H9 (cell line): Measurements from ENCODE around the gene MAPKAPK3. TPM values are rescaled to one million over a fixed set of nuclear protein-coding genes. Genes with fewer than 3 reads are reported as not detected.

Source experiments
- DNase-seq: peaks from one replicate; pipeline ENCODE4 v3.0.0-alpha.2; 2017
- H2AFZ ChIP-seq: one replicate; pipeline ENCODE4 v1.6.1; 2013; ENCODE audit warnings: mild to moderate bottlenecking, low read length, control low read depth, moderate library complexity
- H2AK5ac ChIP-seq: 2 replicates; pipeline ENCODE4 v1.6.1; 2013; ENCODE audit warnings: low read length, control low read depth, mixed read lengths; ENCODE audit not compliant: insufficient read length
- H2BK120ac ChIP-seq: one replicate; pipeline ENCODE4 v1.6.1; 2013; ENCODE audit warnings: low read depth, mild to moderate bottlenecking, low read length, control low read depth, inconsistent platforms; ENCODE audit not compliant: poor library complexity, severe bottlenecking
- H2BK12ac ChIP-seq: 2 replicates; pipeline ENCODE4 v1.6.1; 2013; ENCODE audit warnings: low read length, control low read depth, mixed read lengths, low read depth; ENCODE audit not compliant: insufficient read length
- H2BK15ac ChIP-seq: 2 replicates; pipeline ENCODE4 v1.6.1; 2013; ENCODE audit warnings: low read depth, low read length, control low read depth
- H2BK20ac ChIP-seq: one replicate; pipeline ENCODE4 v1.6.1; 2013; ENCODE audit warnings: low read depth, mild to moderate bottlenecking, low read length, control low read depth, inconsistent platforms; ENCODE audit not compliant: poor library complexity, severe bottlenecking
- H2BK5ac ChIP-seq: 2 replicates; pipeline ENCODE4 v1.6.1; 2013; ENCODE audit warnings: low read length, control low read depth, mixed read lengths; ENCODE audit not compliant: insufficient read length
- H3K14ac ChIP-seq: 2 replicates; pipeline ENCODE4 v1.6.1; 2013; ENCODE audit warnings: low read length, control low read depth; ENCODE audit not compliant: insufficient read depth
- H3K18ac ChIP-seq: 2 replicates; pipeline ENCODE4 v1.6.1; 2013; ENCODE audit warnings: low read depth, mild to moderate bottlenecking, mixed read lengths, low read length, control low read depth; ENCODE audit not compliant: insufficient read length
- H3K23ac ChIP-seq: 2 replicates; pipeline ENCODE4 v1.6.1; 2013; ENCODE audit warnings: low read length, control low read depth, mixed read lengths, low read depth; ENCODE audit not compliant: insufficient read length
- H3K23me2 ChIP-seq: 2 replicates; pipeline ENCODE4 v1.6.1; 2013; ENCODE audit warnings: low read depth, mild to moderate bottlenecking, mixed read lengths, low read length, control low read depth; ENCODE audit not compliant: insufficient read length, poor library complexity, severe bottlenecking
- H3K27ac ChIP-seq: 2 replicates; pipeline ENCODE4 v1.5.1; 2013; ENCODE audit warnings: low read length, control low read depth, mixed read lengths, low read depth; ENCODE audit not compliant: insufficient read length
- H3K27me3 ChIP-seq: 2 replicates; pipeline ENCODE4 v1.6.1; 2013; ENCODE audit warnings: low read length, control low read depth, inconsistent platforms; ENCODE audit not compliant: insufficient read depth
- H3K4ac ChIP-seq: 2 replicates; pipeline ENCODE4 v1.6.1; 2013; ENCODE audit warnings: low read depth, mild to moderate bottlenecking, control low read depth, inconsistent platforms, low read length, moderate library complexity
- H3K4me1 ChIP-seq: 2 replicates; pipeline ENCODE4 v1.6.1; 2013; ENCODE audit warnings: low read length, control low read depth, inconsistent platforms; ENCODE audit not compliant: insufficient read depth
- H3K4me2 ChIP-seq: 2 replicates; pipeline ENCODE4 v1.6.1; 2013; ENCODE audit warnings: low read length, control low read depth, mixed read lengths; ENCODE audit not compliant: insufficient read length, insufficient read depth
- H3K56ac ChIP-seq: 2 replicates; pipeline ENCODE4 v1.6.1; 2013; ENCODE audit warnings: low read depth, mild to moderate bottlenecking, mixed read lengths, low read length, control low read depth; ENCODE audit not compliant: insufficient read length
- H3K79me1 ChIP-seq: 2 replicates; pipeline ENCODE4 v1.6.1; 2013; ENCODE audit warnings: low read depth, mild to moderate bottlenecking, moderate library complexity, low read length, control low read depth, inconsistent platforms; ENCODE audit not compliant: insufficient read depth, poor library complexity, severe bottlenecking
- H3K79me2 ChIP-seq: 2 replicates; pipeline ENCODE4 v1.6.1; 2013; ENCODE audit warnings: low read length, control low read depth, inconsistent platforms; ENCODE audit not compliant: insufficient read depth
- H3K9ac ChIP-seq: 2 replicates; pipeline ENCODE4 v1.6.1; 2013; ENCODE audit warnings: low read length, control low read depth, mixed read lengths; ENCODE audit not compliant: insufficient read length; ENCODE audit errors: extremely low read depth
- H3K9me3 ChIP-seq: one replicate; pipeline ENCODE4 v1.6.1; 2013; ENCODE audit warnings: low read depth, low read length, inconsistent platforms; ENCODE audit not compliant: control insufficient read depth
- H3T11ph ChIP-seq: one replicate; pipeline ENCODE4 v1.6.1; 2013; ENCODE audit warnings: mild to moderate bottlenecking, low read length, control low read depth, inconsistent platforms
- H4K20me1 ChIP-seq: one replicate; pipeline ENCODE4 v1.6.1; 2013; ENCODE audit not compliant: control insufficient read depth, insufficient read length, insufficient read depth
- H4K5ac ChIP-seq: 2 replicates; pipeline ENCODE4 v1.6.1; 2013; ENCODE audit warnings: low read depth, mild to moderate bottlenecking, mixed read lengths, low read length, control low read depth; ENCODE audit not compliant: insufficient read length
- H4K8ac ChIP-seq: replicated peaks from 2 replicates; pipeline ENCODE4 v1.6.1; 2013; ENCODE audit warnings: low read length, control low read depth, mixed read lengths, low read depth; ENCODE audit not compliant: insufficient read length
- H4K91ac ChIP-seq: 2 replicates; pipeline ENCODE4 v1.6.1; 2013; ENCODE audit warnings: low read depth, mild to moderate bottlenecking, moderate library complexity, mixed read lengths, low read length, control low read depth; ENCODE audit not compliant: insufficient read length
- H3K27ac Mint-ChIP-seq, 3 experiments: 2 replicates in 2 of 3; 3 replicates in 1 of 3; pipeline ENCODE4 v1.8.0; 2020 to 2021; ENCODE audit warnings: mixed read lengths in 3 of 3, mild to moderate bottlenecking in 1 of 3, moderate library complexity in 1 of 3
- H3K27me3 Mint-ChIP-seq: 2 replicates; pipeline ENCODE4 v1.8.0; 2021; ENCODE audit warnings: low read depth, mild to moderate bottlenecking, moderate library complexity, mixed read lengths
- H3K36me3 Mint-ChIP-seq, 3 experiments: 2 replicates in 2 of 3; 3 replicates in 1 of 3; pipeline ENCODE4 v1.8.0; 2020 to 2021; ENCODE audit warnings: low read depth in 3 of 3, mixed read lengths in 3 of 3; ENCODE audit not compliant: insufficient read depth in 1 of 3
- H3K4me1 Mint-ChIP-seq, 2 experiments: 2 replicates each; pipeline ENCODE4 v1.8.0; 2020; ENCODE audit warnings: mixed read lengths in 2 of 2
- H3K4me3 Mint-ChIP-seq, 2 experiments: 2 replicates in 1 of 2; 3 replicates in 1 of 2; pipeline ENCODE4 v1.8.0; 2020 to 2021; ENCODE audit warnings: mild to moderate bottlenecking in 2 of 2, mixed read lengths in 2 of 2, moderate library complexity in 1 of 2
- H3K9me3 Mint-ChIP-seq, 2 experiments: 2 replicates in 1 of 2; 3 replicates in 1 of 2; pipeline ENCODE4 v1.8.0; 2020; ENCODE audit warnings: mild to moderate bottlenecking in 2 of 2, mixed read lengths in 2 of 2, moderate library complexity in 1 of 2
- CTCF ChIP-seq: fragments of 200-600 bp; sonication (generic); conservative IDR thresholded peaks from 3 replicates; pipeline ENCODE4 v1.8.0; 2021; ENCODE audit warnings: antibody characterized with exemption, mild to moderate bottlenecking
- WGBS: extraction: QIAGEN DNeasy Blood & Tissue Kit; methylation state at CpG from one replicate; pipeline ENCODE4 v1.1.7; 2013; ENCODE audit warnings: missing lambda C conversion rate, low lambda C conversion rate, mixed read lengths; ENCODE audit not compliant: insufficient read length; ENCODE audit errors: extremely low coverage; 5-methylcytosine and 5-hydroxymethylcytosine counted together
- total RNA-seq: library from RNA; stranded (reverse); gene quantifications from 2 replicates; pipeline ENCODE4 v1.2.1, GENCODE V29; 2021

The MAPKAPK3 gene
- total RNA-seq, 1 experiment from 2014 or later = 57.9 TPM

GRCh38 chr3:50615190-50615589 lies 1.8 kb upstream of the MAPKAPK3 start:
- H3K4me2 ChIP-seq = no peak overlapping the region
- no peak overlapping the region for H2BK12ac ChIP-seq
- no peaks in the 10 kb centered on the region for H3K79me2 ChIP-seq
- no peak overlapping the region for H2BK15ac ChIP-seq
- no peak for DNase-seq
- peaks cover 27 to 31% of the 10 kb centered on the region in 2 experiments for H3K4me1 Mint-ChIP-seq
- H4K5ac ChIP-seq = no peak overlapping the region
- H2BK5ac ChIP-seq = no peak overlapping the region
- no peaks in the 10 kb centered on the region for H3K79me1 ChIP-seq
- peak overlapping the region in 1 of 2 experiments; percentile 82; a peak in 1 of 5 replicates for H3K4me3 Mint-ChIP-seq
- H4K20me1 ChIP-seq = no peaks in the 10 kb centered on the region
- H2AFZ ChIP-seq = no peak overlapping the region
- H3K23me2 ChIP-seq = peaks cover 29% of the 10 kb centered on the region
- no peak overlapping the region for H4K8ac ChIP-seq
- no peaks in the 10 kb centered on the region for H3K9me3 Mint-ChIP-seq
- no peak overlapping the region for H3K27ac Mint-ChIP-seq
- H3K4me1 ChIP-seq = 0 out of 2 replicates have a peak, but pooled peaks cover 3% of the 10 kb centered on the region
- peaks cover 43% of the 10 kb centered on the region for H3K27me3 Mint-ChIP-seq
- no peak overlapping the region for H4K91ac ChIP-seq
- H3K9me3 ChIP-seq = no peaks in the 10 kb centered on the region
- H3K9ac ChIP-seq = no peak overlapping the region
- H3K27ac ChIP-seq = no peak overlapping the region
- no peak overlapping the region for H3K4ac ChIP-seq
- TF ChIP-seq CTCF = no peak
- no peak overlapping the region for H3K23ac ChIP-seq
- H3K56ac ChIP-seq = no peak overlapping the region
- no peak overlapping the region for H2BK20ac ChIP-seq
- peaks cover 8% of the 10 kb centered on the region; the same call in 1 of the 2 replicates for H3K27me3 ChIP-seq
- no CpG with 5 or more reads among the region's 1 CpG for WGBS
- no peak overlapping the region for H3K18ac ChIP-seq
- H2BK120ac ChIP-seq = no peak overlapping the region
- no peak overlapping the region for H2AK5ac ChIP-seq
- no peak overlapping the region for H3T11ph ChIP-seq
- H3K36me3 Mint-ChIP-seq = peaks cover 0 to under 1% (median 0%) of the 10 kb centered on the region in 3 experiments; a peak in 4 of 7 replicates
- H3K14ac ChIP-seq = no peak overlapping the region
